ENCODE results near the gene CST7.
"Not testable (repeated sequence)": the region's sequence is repeated elsewhere in the genome, so short reads cannot be mapped to it uniquely, and the experiment has no call there.

- TF ChIP-seq CTCF (IDR thresholded peaks at IDR 0.05; ENCODE audit: low read depth, low read length); POLR2A (IDR thresholded peaks at IDR 0.05; ENCODE audit: extremely low read depth, insufficient read length); MAX (IDR thresholded peaks at IDR 0.05; ENCODE audit: low read depth, low read length): not testable (repeated sequence)
These were observed 17.2 kb upstream of the CST7 start for GRCh38 chr20:24931893-24932292.

Data from NB4 (cell line).